T-helper 9 cell (primary cell): ENCODE data around the gene AXIN1.
"Not testable (repeated sequence)": the region's sequence is repeated elsewhere in the genome, so short reads cannot be mapped to it uniquely, and the experiment has no call there.

Source experiments
- DNase-seq: peaks from one replicate; pipeline ENCODE4 v3.0.0-alpha.2; 2020

AXIN1 gene

GRCh38 chr16:381012-381788, 28.7 kb upstream of the AXIN1 start:
- DNase-seq, result peak; percentile 29

GRCh38 chr16:380762-381011, 28.2 kb upstream of the AXIN1 start:
- no peak for DNase-seq

GRCh38 chr16:379961-380761, 27.6 kb upstream of the AXIN1 start:
- no peak for DNase-seq

GRCh38 chr16:379183-379960, 26.8 kb upstream of the AXIN1 start:
- no peak for DNase-seq

DNA sequence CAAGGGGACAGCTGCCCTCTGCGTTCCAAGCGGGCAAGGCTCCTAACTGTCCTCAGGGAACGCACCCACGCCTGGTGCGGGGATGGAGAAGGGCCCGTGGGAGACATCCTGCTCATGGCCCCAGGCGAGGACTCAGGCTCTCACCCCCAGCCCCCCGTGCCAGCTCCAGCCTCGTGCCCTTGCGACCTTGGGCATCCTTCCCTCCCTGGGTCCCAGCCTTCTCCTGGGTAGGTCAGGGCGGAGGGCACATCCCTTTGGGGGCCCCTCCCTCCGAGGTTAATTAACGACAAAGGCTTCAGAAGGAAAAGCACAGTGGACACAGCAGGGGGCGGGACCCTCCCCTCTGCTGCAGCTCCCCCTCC, 26.3 kb upstream of the AXIN1 start:
- no peak for DNase-seq

DNA sequence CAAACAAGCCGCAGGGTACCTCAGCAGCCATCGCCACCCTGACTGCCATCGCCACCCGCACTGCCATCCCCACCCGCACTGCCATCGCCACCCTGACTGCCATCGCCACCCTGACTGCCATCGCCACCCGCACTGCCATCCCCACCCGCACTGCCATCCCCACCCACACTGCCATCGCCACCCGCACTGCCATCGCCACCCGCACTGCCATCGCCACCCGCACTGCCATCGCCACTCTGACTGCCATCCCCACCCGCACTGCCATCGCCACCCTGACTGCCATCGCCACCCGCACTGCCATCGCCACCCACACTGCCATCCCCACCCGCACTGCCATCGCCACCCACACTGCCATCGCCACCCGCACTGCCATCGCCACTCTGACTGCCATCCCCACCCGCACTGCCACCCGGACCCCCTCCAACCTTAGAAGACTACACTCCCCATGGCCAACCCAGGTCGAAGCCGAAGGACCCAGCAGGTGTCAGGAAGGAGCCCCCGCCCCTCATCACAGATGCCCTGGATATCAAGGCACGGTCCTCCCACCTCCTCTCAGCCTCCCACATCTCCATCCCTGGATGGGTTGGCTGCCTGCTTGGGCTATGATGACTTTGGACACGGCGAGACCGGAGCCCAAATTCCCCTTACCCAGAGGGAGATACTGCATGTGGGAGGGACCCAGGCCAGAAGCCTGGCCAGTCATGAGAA, 25.7 kb upstream of the AXIN1 start:
- not testable (repeated sequence) for DNase-seq

GRCh38 chr16:377419-377951, 25.0 kb upstream of the AXIN1 start:
- no peak for DNase-seq

- DNase-seq, result no peak
These were observed 24.4 kb upstream of the AXIN1 start for GRCh38 chr16:376817-377418.

DNA sequence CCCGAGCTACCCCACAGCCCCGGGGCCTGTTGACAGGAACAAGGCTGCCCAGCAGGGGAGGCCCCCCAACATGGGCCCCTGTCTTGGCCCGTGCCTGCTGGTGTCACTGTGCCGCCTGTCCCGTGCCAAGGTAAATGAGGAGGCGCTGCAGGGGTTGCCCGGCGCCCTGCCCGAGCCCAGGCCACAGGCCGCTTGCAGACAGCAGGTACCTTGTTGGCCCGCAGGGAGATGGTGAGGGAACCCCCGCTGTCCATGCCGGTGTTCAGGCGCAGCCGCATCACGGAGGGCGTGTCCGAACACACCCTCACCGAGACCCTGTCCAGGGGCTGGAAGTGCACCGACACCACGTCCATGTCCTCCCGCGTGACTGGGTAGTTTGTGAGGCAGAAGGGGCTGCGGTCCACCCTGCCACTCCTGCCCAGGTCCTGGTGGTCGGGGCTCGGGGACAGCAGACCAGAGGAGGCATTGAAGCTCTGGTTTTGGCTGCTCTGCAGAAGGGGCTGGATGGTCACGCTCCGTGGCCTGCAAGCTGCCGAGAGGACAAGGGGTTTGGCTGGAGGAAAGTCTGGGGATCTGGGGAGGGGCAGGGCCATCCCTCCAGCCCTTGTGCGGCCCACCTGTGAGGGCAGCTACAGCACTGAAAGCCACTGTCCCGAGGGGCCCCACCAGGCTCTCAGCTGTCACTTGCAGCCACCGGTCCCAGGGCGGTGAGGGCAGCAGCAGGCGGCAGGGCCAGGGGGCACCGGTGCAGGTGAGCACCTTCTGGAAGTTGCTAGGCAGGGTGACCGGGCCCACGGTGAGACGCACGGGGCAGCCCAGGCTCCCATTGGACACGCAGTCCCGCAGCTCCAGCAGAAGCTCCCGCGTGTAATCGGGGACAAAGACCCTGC, 23.6 kb upstream of the AXIN1 start:
- no peak for DNase-seq

GRCh38 chr16:375212-375611, 22.7 kb upstream of the AXIN1 start:
- DNase-seq, result no peak

GRCh38 chr16:374616-374926, 22.0 kb upstream of the AXIN1 start:
- no peak for DNase-seq

GRCh38 chr16:373848-374615, 21.5 kb upstream of the AXIN1 start:
- no peak for DNase-seq

DNA sequence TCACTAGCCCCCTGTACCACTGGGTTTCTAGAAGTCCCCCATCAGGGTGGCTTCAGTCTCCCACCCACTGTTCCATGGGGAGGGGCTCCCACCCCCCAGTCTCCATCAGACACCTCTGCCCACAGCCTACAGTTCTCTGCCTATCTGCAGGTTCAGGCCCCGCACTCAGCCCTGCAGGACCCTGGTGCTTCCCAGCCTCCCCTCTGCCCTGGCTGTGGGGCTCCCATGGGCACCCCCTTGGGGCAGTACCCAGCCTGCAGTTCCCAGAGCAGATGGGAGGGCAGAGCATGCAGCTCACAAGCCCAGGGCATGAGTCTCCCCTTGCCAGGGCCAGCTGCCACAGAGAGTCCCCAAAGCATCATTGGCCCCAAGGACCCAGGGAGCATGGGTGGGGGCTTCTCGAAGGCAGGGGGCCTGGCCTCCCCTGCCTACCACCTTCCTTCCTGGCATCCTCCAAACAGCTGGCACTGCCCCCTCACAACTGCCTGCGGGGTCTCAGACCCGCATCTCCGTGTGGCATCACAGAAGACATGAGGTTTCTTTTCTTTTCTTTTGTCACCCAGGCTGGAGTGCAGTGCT, 20.6 kb upstream of the AXIN1 start:
- DNase-seq, result no peak

DNA sequence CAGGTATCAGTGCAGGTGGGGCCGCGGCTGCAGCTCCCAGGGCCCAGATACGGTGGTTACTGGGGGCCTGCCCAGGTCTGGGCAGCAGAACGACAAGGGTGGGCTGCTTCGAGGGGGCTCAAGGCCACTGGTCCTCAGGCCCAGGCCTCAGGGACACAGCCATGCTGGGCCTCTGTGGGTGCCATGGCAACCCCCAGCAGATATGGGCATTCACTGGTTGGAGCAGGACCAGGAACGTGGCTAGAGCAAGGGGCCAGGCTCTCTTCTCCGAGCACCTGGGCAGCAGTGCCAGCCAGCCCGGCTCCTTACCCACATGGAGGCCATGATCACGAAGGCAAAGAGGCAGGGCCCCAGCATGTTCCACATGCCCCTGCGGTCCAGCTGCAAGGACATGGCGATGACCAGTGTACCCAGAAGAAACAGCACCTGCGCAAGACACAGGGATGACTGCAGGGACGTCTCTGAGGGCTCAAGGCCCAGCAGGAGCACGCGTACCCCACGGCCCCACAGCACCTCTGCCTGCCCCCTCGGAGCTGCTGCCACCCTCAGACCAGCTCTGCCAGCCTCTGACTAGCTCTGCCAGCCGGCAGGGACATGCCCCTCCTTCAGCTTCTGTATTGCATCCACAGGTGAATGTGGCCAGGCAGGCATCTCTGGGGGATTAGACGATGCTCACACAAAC, 19.9 kb upstream of the AXIN1 start:
- no peak for DNase-seq

GRCh38 chr16:371515-372301, 19.2 kb upstream of the AXIN1 start:
- no peak for DNase-seq

DNA sequence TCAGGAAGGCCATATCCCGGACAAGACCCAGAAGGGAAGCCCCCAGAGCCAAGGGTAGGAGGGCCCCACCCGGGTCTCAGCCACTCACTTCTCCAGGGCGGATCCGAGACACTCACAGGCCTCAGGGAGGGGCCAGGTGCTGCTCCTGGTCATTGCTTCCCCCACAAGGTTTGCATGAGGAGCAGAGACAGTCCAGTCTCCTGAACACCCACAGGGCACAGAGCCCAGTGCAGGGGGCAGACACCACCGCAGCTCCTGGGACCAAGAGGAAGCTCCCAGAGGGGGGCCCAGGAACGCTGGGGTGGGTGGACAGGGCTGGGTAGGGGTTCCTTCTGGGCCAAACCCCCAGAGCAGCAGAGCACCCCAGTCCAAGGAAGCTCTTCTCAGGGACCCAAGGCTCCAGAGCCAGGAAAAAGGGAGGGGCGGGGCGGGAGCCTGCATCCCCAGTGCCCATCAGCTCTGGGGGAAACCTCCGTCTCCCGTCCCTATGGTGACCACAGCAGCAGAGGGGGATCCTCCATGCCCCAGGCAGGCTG, 18.5 kb upstream of the AXIN1 start:
- DNase-seq, result no peak

DNA sequence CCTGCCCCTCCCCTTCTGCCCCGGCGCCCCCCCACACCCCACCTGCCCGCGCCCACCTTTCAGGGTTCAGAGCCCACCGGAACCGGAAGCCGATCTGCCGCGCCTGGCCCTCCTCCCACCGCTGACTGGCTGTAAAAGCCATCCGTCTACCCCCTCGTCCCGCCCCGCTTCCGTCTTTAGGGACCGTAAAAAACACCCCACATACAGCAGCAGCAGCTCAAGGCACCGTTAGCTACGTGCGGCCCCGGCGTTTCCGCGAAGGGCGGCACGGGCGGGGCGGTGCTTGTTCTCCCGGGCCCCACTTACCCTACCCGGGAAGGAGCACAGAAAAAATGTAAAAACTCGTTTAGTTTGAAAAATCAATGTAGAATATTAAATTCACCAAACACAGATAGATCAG, 17.9 kb upstream of the AXIN1 start, which contains the start of gene MRPL28:
Gene MRPL28 (minus strand): TSS at position 96 of the 400 bp plus-strand sequence. CDS start 320 bp downstream, outside the sequence.
- peak; percentile 90 for DNase-seq

DNA sequence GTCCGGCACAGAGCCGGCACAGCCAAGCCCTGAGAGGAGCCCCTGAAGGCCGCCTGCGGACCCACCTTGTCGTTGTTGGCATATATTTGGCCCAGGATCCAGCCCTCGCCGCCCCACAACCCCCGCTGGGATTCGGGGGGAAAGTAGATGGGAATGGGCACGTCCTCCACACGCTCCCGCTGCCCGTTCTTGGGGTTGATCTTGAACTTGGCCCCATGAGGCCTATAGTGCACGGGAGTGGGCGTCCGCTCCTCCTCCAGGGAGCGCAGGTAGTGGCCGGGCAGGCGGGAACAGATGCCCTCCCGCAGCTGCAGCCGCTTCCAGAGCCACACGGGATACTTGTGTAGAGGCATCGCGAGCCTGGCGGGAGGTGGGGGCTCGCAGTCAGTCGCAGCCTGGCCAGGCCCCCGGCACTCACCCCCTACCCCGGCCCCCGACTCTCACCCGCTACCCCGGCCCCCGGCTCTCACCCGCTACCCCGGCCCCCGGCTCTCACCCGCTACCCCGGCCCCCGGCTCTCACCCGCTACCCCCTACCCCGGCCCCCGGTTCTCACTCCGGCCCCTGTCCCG, 17.4 kb upstream of the AXIN1 start:
- no peak for DNase-seq
